ENCODE results near the gene ARHGAP26. TPM values are rescaled to one million over a fixed set of nuclear protein-coding genes. Genes with fewer than 3 reads are reported as not detected.

Gene ARHGAP26
- total RNA-seq, 1 donor from 2014 or later, result 8.9 TPM

GRCh38 chr5:142974409-142974808 lies 204.2 kb downstream of the ARHGAP26 start:
- Mint-ChIP-seq H3K4me1 (no peaks in the 10 kb centered on the region), H3K9me3 (no peaks in the 10 kb centered on the region), H3K27ac (no peak overlapping the region), H3K36me3 (no peaks in the 10 kb centered on the region), H3K27me3 (ENCODE audit: low read depth) (no peaks in the 10 kb centered on the region), H3K4me3 (no peak overlapping the region)
- no peak for TF ChIP-seq CTCF (IDR thresholded peaks at IDR 0.05; ENCODE audit: unreplicated experiment)
- no peak for DNase-seq (ENCODE audit: low spot score in 2 of 2, unreplicated experiment in 2 of 2)

- Mint-ChIP-seq H3K27ac (no peak overlapping the region), H3K36me3 (no peaks in the 10 kb centered on the region), H3K4me1 (peaks cover 13% of the 10 kb centered on the region), H3K27me3 (ENCODE audit: low read depth) (no peaks in the 10 kb centered on the region), H3K4me3 (no peak overlapping the region), H3K9me3 (no peaks in the 10 kb centered on the region)
- no peak for TF ChIP-seq CTCF (IDR thresholded peaks at IDR 0.05; ENCODE audit: unreplicated experiment)
- DNase-seq (ENCODE audit: low spot score in 2 of 2, unreplicated experiment in 2 of 2), result no peak
Measured at GRCh38 chr5:142976861-142977260, 206.7 kb downstream of the ARHGAP26 start.

- Mint-ChIP-seq H3K27ac (no peak overlapping the region), H3K36me3 (no peaks in the 10 kb centered on the region), H3K9me3 (no peaks in the 10 kb centered on the region), H3K4me3 (no peak overlapping the region), H3K27me3 (ENCODE audit: low read depth) (no peaks in the 10 kb centered on the region), H3K4me1 (peaks cover 19% of the 10 kb centered on the region)
- no peak for TF ChIP-seq CTCF (IDR thresholded peaks at IDR 0.05; ENCODE audit: unreplicated experiment)
- DNase-seq (ENCODE audit: low spot score in 2 of 2, unreplicated experiment in 2 of 2), result no peak
Measured at GRCh38 chr5:142977363-142978051, 207.3 kb downstream of the ARHGAP26 start.

- Mint-ChIP-seq H3K9me3 (no peaks in the 10 kb centered on the region), H3K4me3 (no peak overlapping the region), H3K27ac (no peak overlapping the region), H3K36me3 (no peaks in the 10 kb centered on the region), H3K4me1 (peaks cover 20% of the 10 kb centered on the region), H3K27me3 (ENCODE audit: low read depth) (no peaks in the 10 kb centered on the region)
- no peak for DNase-seq (ENCODE audit: low spot score in 2 of 2, unreplicated experiment in 2 of 2)
- no peak for TF ChIP-seq CTCF (IDR thresholded peaks at IDR 0.05; ENCODE audit: unreplicated experiment)
Measured at GRCh38 chr5:142978252-142978651, 208.1 kb downstream of the ARHGAP26 start.

- H3K9me3 Mint-ChIP-seq, result no peaks in the 10 kb centered on the region
- no peaks in the 10 kb centered on the region for H3K27me3 Mint-ChIP-seq (ENCODE audit: low read depth)
- H3K27ac Mint-ChIP-seq, result no peak overlapping the region
- no peak for DNase-seq (ENCODE audit: low spot score in 2 of 2, unreplicated experiment in 2 of 2)
- TF ChIP-seq CTCF (IDR thresholded peaks at IDR 0.05; ENCODE audit: unreplicated experiment), result no peak
- H3K4me3 Mint-ChIP-seq, result no peak overlapping the region
- peaks cover 20% of the 10 kb centered on the region for H3K4me1 Mint-ChIP-seq
- no peaks in the 10 kb centered on the region for H3K36me3 Mint-ChIP-seq
Measured at GRCh38 chr5:142978726-142979125, 208.5 kb downstream of the ARHGAP26 start.

All from mesothelial cell of epicardium (in vitro differentiated cells).